A673 (cell line): ENCODE measurements around the gene CORO7.

Experiments used
- CTCF ChIP-seq: fragments of 300-800, 200-600 bp; sonication (generic); conservative IDR thresholded peaks from 2 replicates; pipeline ENCODE4 v1.5.1; 2017; ENCODE audit warnings: low read depth, mild to moderate bottlenecking, antibody characterized with exemption, low read length, moderate library complexity, mixed read lengths
- EZH2 ChIP-seq: fragments of 200-600 bp; sonication (generic); IDR thresholded peaks from 2 replicates; pipeline ENCODE4 v1.6.1; 2017; ENCODE audit warnings: borderline replicate concordance, low read depth, mild to moderate bottlenecking, mixed read lengths, antibody characterized with exemption, low read length; ENCODE audit not compliant: poor library complexity, severe bottlenecking

DNA sequence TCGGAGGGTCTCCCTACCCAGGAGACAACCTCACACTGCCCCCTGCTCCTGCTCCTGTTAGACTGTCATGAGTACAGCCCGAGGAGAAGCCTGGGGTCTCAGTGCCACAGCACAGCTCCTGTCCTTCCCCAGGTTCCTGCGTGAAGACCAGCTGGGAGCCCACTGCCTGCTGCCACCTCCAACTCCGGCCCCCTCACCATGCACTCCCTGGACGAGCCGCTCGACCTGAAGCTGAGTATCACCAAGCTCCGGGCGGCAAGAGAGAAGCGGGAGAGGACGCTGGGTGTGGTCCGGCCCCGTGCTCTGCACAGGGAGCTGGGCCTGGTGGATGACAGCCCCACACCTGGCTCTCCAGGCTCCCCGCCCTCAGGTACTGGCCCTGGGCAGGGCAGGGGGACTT lies 84.3 kb downstream of the CORO7 start:
- TF ChIP-seq EZH2 (no peak), CTCF (no peak)
